ENCODE results near the gene PTPRA.
A peak's percentile ranks its signal among the peaks of the same experiment; 100 is the strongest.

PTPRA gene

DNA sequence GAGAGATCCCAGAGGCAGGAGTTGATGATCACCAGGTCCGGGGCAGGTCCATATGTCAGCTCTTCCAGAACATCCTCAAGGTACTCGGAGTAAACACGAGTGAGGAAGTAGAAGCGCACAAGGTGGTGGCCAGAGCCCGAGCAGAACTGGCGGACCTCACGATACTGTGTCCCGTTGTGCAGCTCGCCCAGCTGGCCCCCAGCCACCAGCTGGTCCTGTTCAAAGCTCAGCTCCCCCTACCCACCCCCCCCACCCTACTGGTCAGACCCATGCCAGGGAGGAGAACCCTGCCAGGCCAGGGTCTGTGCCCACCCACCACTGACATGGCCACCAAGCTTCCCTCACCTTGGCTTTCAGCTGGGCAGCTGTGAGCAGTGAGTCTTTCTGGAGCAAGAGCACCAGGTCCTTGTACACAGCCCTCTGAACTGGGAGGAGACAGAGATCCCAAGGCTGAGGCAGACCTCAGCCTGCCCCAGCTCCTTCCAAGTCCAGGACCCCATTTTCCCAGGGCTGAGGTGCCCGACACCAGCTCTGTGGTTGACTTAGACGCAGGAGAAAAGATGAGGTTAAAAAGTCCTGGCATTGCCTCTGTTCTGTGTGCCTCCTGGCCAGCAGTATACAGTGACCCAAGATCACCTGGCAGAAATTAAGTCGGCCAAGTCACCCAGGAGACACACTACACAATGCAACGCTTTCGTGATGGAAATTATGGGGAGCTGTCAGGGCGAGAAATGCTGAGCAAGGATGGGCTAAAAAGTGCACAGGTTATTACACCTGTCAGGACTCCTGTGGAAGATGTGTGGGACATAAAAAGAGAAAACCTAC lies 34.2 kb upstream of the PTPRA start:
- Histone ChIP-seq H3K27ac (replicated peaks; ENCODE audit: low read length) (no peak overlapping the region), H3K4me1 (ENCODE audit: control insufficient read depth in 2 of 2, insufficient read depth in 1 of 2, low read depth in 1 of 2, low read length in 2 of 2) (peaks cover 7 to 12% of the 10 kb centered on the region in 2 donors), H3K4me2 (ENCODE audit: insufficient read depth, low read length, poor library complexity, severe bottlenecking) (no peak overlapping the region), H3K4me3 (ENCODE audit: low read length in 2 of 2) (no peak overlapping the region), H4K8ac (ENCODE audit: low read depth, low read length) (no peak overlapping the region), H3K36me3 (replicated peaks in 1 of 2; ENCODE audit: control insufficient read depth in 2 of 2, insufficient read depth in 2 of 2, low read length in 2 of 2) (peaks cover 13 to 45% of the 10 kb centered on the region in 2 donors), H2AK5ac (ENCODE audit: low read depth, low read length) (peak overlapping the region; percentile 12), H2BK120ac (ENCODE audit: low read depth, low read length) (no peak overlapping the region), H4K91ac (ENCODE audit: low read depth, low read length, poor library complexity) (no peak overlapping the region), H3K14ac (ENCODE audit: low read length) (no peak overlapping the region), H3K4ac (ENCODE audit: low read length) (no peak overlapping the region), H2BK5ac (ENCODE audit: low read length) (no peak overlapping the region), H3K9ac (ENCODE audit: low read depth, low read length, poor library complexity) (no peak overlapping the region), H2AFZ (ENCODE audit: low read length) (no peak overlapping the region), H3K9me3 (replicated peaks in 1 of 2; ENCODE audit: control insufficient read depth in 2 of 2, insufficient read depth in 1 of 2, low read depth in 1 of 2, low read length in 2 of 2) (peaks cover 0 to 4% of the 10 kb centered on the region in 2 donors), H3K23ac (ENCODE audit: low read depth, low read length, poor library complexity) (no peak overlapping the region), H2BK12ac (ENCODE audit: low read length) (no peak overlapping the region), H3K27me3 (ENCODE audit: control insufficient read depth in 3 of 3, insufficient read depth in 3 of 3, low read depth in 1 of 3, low read length in 3 of 3) (no peaks in the 10 kb centered on the region), H3K79me1 (ENCODE audit: low read depth, low read length) (peaks cover 3% of the 10 kb centered on the region), H3K18ac (ENCODE audit: low read length) (no peak overlapping the region), H2BK15ac (ENCODE audit: low read length) (no peak overlapping the region)
- DNase-seq (ENCODE audit: low spot score): no peak
- no CpG with 5 or more reads among the region's 15 CpGs for WGBS, 2 donors (ENCODE audit: extremely low coverage in 2 of 2, insufficient read length in 2 of 2, insufficient replicate concordance in 1 of 2)

DNA sequence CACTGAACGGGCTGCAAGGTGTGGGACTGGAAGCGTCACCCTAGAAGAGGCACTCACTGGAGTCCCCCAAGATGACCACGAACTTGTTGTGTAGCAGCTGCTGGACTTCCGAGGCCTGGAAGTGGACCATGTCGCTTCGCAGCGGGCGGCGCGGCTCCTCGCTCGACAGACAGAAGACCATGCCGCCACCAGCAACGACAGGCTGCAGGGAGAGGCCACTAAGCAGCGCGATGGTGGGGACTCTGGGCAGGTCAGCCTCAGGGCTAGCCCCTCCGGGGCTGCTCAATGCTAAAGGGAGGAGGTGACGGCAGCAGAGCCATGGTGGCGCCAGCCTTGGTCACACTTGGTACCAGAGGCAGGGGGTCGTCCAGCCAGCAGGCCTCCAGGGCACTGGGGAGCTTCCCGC lies 33.5 kb upstream of the PTPRA start:
- H4K91ac ChIP-seq (ENCODE audit: low read depth, low read length, poor library complexity): peak overlapping the region; percentile 94
- H3K36me3 ChIP-seq (replicated peaks in 1 of 2; ENCODE audit: control insufficient read depth in 2 of 2, insufficient read depth in 2 of 2, low read length in 2 of 2): peaks cover 13 to 45% of the 10 kb centered on the region in 2 donors
- H3K4me1 ChIP-seq (ENCODE audit: control insufficient read depth in 2 of 2, insufficient read depth in 1 of 2, low read depth in 1 of 2, low read length in 2 of 2): peaks cover 7 to 13% of the 10 kb centered on the region in 2 donors
- H2BK5ac ChIP-seq (ENCODE audit: low read length): no peak overlapping the region
- H3K9me3 ChIP-seq (replicated peaks in 1 of 2; ENCODE audit: control insufficient read depth in 2 of 2, insufficient read depth in 1 of 2, low read depth in 1 of 2, low read length in 2 of 2): peaks cover 0 to 4% of the 10 kb centered on the region in 2 donors
- H4K8ac ChIP-seq (ENCODE audit: low read depth, low read length): no peak overlapping the region
- no peak for DNase-seq (ENCODE audit: low spot score)
- peaks cover 3% of the 10 kb centered on the region for H3K79me1 ChIP-seq (ENCODE audit: low read depth, low read length)
- H2AFZ ChIP-seq (ENCODE audit: low read length): peak overlapping the region; percentile 100
- no peak overlapping the region for H3K4ac ChIP-seq (ENCODE audit: low read length)
- H3K27ac ChIP-seq (replicated peaks; ENCODE audit: low read length): no peak overlapping the region
- peak overlapping the region; percentile 91 for H2AK5ac ChIP-seq (ENCODE audit: low read depth, low read length)
- peak overlapping the region; percentile 99 for H3K18ac ChIP-seq (ENCODE audit: low read length)
- H3K9ac ChIP-seq (ENCODE audit: low read depth, low read length, poor library complexity): peak overlapping the region; percentile 89
- no peak overlapping the region for H2BK12ac ChIP-seq (ENCODE audit: low read length)
- H2BK120ac ChIP-seq (ENCODE audit: low read depth, low read length): no peak overlapping the region
- WGBS, 2 donors (ENCODE audit: extremely low coverage in 2 of 2, insufficient read length in 2 of 2, insufficient replicate concordance in 1 of 2): no CpG with 5 or more reads among the region's 21 CpGs
- H3K4me3 ChIP-seq (ENCODE audit: low read length in 2 of 2): peak overlapping the region; percentile 85 to 91
- no peaks in the 10 kb centered on the region for H3K27me3 ChIP-seq (ENCODE audit: control insufficient read depth in 3 of 3, insufficient read depth in 3 of 3, low read depth in 1 of 3, low read length in 3 of 3)
- peak overlapping the region; percentile 96 for H2BK15ac ChIP-seq (ENCODE audit: low read length)
- H3K14ac ChIP-seq (ENCODE audit: low read length): peak overlapping the region; percentile 99
- peak overlapping the region; percentile 98 for H3K23ac ChIP-seq (ENCODE audit: low read depth, low read length, poor library complexity)
- peak overlapping the region; percentile 92 for H3K4me2 ChIP-seq (ENCODE audit: insufficient read depth, low read length, poor library complexity, severe bottlenecking)

- H2BK12ac ChIP-seq (ENCODE audit: low read length): no peak within 1 kb of the TSS
- H3K27ac ChIP-seq (replicated peaks; ENCODE audit: low read length): no peak within 1 kb of the TSS
- peak within 1 kb of the TSS; percentile 99 for H3K18ac ChIP-seq (ENCODE audit: low read length)
- peak within 1 kb of the TSS; percentile 96 for H2BK15ac ChIP-seq (ENCODE audit: low read length)
- H3K23ac ChIP-seq (ENCODE audit: low read depth, low read length, poor library complexity): peak within 1 kb of the TSS; percentile 98
- peak within 1 kb of the TSS; percentile 99 for H3K14ac ChIP-seq (ENCODE audit: low read length)
- peaks cover 0 to 2% of the 10 kb centered on the region in 2 donors for H3K9me3 ChIP-seq (replicated peaks in 1 of 2; ENCODE audit: control insufficient read depth in 2 of 2, insufficient read depth in 1 of 2, low read depth in 1 of 2, low read length in 2 of 2)
- DNase-seq (ENCODE audit: low spot score): peak; percentile 65
- H2BK120ac ChIP-seq (ENCODE audit: low read depth, low read length): peak within 1 kb of the TSS; percentile 81
- peak within 1 kb of the TSS; percentile 88 for H4K8ac ChIP-seq (ENCODE audit: low read depth, low read length)
- H2AK5ac ChIP-seq (ENCODE audit: low read depth, low read length): peak within 1 kb of the TSS; percentile 91
- H2BK5ac ChIP-seq (ENCODE audit: low read length): peak within 1 kb of the TSS; percentile 26
- H3K4me3 ChIP-seq (ENCODE audit: low read length in 2 of 2): peak within 1 kb of the TSS; percentile 85 to 91
- H4K91ac ChIP-seq (ENCODE audit: low read depth, low read length, poor library complexity): peak within 1 kb of the TSS; percentile 94
- peak within 1 kb of the TSS; percentile 100 for H2AFZ ChIP-seq (ENCODE audit: low read length)
- peak within 1 kb of the TSS; percentile 97 for H3K4ac ChIP-seq (ENCODE audit: low read length)
- peak within 1 kb of the TSS; percentile 92 for H3K4me2 ChIP-seq (ENCODE audit: insufficient read depth, low read length, poor library complexity, severe bottlenecking)
- H3K36me3 ChIP-seq (replicated peaks in 1 of 2; ENCODE audit: control insufficient read depth in 2 of 2, insufficient read depth in 2 of 2, low read length in 2 of 2): peaks cover 11 to 38% of the 10 kb centered on the region in 2 donors
- peaks cover 3% of the 10 kb centered on the region for H3K79me1 ChIP-seq (ENCODE audit: low read depth, low read length)
- H3K4me1 ChIP-seq (ENCODE audit: control insufficient read depth in 2 of 2, insufficient read depth in 1 of 2, low read depth in 1 of 2, low read length in 2 of 2): peaks cover 7 to 14% of the 10 kb centered on the region in 2 donors
- H3K9ac ChIP-seq (ENCODE audit: low read depth, low read length, poor library complexity): peak within 1 kb of the TSS; percentile 89
- WGBS, 2 donors (ENCODE audit: extremely low coverage in 2 of 2, insufficient read length in 2 of 2, insufficient replicate concordance in 1 of 2): no CpG with 5 or more reads among the region's 98 CpGs
- no peaks in the 10 kb centered on the region for H3K27me3 ChIP-seq (ENCODE audit: control insufficient read depth in 3 of 3, insufficient read depth in 3 of 3, low read depth in 1 of 3, low read length in 3 of 3)
These were observed 32.9 kb upstream of the PTPRA start, which contains the start of the genes PCED1A and VPS16 for GRCh38 chr20:2840138-2840966. Gene PCED1A (minus strand): TSS chr20:2840655. CDS start chr20:2839912, 743 bp downstream. Gene VPS16 (plus strand): TSS chr20:2840745. CDS start chr20:2840775, 30 bp downstream.
